ENCODE results near the gene SH2B3.

Gene SH2B3

DNA sequence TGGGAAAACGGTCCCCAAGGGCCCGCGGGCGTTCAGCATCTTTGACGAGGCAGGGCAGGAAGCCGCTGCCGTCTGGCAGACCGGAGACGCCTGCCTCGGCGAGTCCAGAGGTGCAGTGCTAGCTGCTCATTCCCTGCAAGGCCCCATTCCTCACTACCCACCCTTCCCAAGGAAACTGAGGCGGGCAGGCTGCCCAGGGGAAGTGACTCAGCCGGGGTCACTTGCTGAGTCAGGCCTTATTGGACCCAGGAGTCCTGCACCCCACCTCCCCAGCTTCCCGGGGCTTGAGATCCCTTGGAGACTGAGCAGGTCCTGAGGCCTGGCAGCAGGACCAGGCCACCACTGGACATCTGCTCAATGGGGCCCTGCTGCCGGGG lies 3.7 kb downstream of the SH2B3 start:
- no peak for DNase-seq (ENCODE audit: low read depth)

- no peak for DNase-seq (ENCODE audit: low read depth)
Measured at GRCh38 chr12:111409780-111410430, 4.2 kb downstream of the SH2B3 start.

- no peak for DNase-seq (ENCODE audit: low read depth)
Measured at GRCh38 chr12:111410431-111411184, 4.9 kb downstream of the SH2B3 start.

DNA sequence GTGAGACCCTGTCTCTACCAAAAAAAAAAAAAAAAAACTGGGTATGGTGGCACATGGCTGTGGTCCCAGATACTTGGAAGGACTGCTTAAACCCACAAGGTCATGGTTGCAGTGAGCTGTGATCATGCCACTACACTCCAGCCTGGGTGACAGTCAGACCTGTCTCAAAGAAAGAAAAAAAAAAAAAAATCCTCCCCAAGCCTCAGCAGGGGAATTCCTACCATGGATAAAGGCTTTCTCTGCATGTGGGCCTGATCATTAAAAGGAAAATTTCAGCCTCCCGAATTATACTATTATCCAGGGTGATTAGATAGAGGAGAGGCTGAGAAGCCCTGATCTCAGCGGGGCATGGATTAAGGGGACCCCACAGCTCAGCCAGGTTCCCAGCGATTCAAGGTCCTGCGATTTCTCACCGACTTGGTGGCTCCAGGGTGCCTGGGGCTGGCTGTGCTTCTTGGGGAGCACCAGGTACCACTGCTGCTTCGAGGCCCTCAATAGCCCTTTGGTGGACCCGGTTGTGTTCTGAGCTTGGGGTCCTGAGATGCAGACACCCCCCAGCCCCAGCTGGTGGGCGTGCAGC lies 5.6 kb downstream of the SH2B3 start:
- DNase-seq (ENCODE audit: low read depth): no peak

DNA sequence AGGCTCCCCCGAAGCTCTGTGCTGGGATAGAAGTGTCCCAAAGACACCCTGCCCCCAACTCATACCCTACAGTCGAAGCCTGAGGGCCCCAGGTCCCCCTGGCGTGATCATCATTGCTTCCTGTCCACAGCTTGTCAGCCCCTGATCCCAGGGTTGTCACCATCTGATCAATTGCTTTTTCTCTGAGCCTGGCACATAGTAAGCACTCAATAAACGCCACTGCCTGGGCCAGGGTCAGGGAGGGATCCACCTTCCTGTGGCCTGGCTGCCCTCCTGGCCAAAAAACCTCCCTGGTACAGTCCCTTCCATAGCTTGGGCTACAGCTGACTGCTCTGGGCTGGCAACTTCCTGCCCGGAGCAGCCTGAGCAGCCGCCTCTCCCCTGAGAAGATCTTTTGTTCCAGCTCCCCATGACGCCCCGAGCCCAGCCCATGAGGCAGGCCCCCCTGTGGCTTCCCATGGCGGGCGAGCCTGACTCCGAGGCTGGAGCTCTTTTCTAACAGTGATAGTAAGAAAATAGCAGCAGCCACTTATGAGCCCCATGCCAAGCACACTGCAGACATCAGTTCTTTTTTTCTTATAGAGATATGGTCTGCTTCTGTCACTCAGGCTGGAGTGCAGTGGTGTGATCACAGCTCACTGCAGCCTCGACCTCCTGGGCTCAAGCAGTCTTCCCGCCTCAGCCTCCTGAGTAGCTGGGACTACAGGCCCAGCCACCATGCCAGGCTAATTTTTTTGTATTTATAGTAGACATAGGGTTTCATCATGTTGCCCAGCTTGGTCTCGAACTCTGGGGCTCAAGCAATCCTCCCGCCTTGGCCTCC lies 6.5 kb downstream of the SH2B3 start:
- DNase-seq (ENCODE audit: low read depth): no peak

DNA sequence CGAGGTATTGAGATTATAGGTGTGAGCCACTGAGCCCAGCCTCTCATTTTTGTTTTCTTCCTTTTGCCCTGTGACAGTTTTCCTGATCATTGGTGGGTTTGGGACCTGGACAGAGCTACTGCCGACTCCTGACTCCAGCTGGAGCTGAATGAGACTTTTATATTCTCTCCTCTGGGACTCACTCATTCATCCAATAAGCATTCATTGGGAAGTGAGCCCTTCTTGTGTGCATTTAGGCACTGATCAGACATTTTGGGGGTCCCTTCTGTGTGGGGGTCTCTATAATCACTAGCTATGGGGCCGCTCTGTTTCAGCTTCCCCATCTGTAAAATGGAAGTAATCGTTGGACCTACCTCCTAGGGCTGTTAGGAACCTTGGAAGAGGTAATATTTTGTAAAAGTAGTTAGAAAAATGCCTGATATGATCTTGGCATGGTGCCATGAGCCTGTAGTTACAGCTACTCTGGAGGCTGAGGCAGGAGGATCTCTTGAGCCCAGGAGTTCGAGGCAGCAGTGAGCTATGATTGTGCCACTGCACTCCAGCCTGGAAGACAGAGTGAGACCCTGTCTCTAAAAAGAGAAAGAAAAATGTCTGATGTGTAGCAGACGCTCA lies 7.2 kb downstream of the SH2B3 start:
- DNase-seq (ENCODE audit: low read depth): no peak

DNA sequence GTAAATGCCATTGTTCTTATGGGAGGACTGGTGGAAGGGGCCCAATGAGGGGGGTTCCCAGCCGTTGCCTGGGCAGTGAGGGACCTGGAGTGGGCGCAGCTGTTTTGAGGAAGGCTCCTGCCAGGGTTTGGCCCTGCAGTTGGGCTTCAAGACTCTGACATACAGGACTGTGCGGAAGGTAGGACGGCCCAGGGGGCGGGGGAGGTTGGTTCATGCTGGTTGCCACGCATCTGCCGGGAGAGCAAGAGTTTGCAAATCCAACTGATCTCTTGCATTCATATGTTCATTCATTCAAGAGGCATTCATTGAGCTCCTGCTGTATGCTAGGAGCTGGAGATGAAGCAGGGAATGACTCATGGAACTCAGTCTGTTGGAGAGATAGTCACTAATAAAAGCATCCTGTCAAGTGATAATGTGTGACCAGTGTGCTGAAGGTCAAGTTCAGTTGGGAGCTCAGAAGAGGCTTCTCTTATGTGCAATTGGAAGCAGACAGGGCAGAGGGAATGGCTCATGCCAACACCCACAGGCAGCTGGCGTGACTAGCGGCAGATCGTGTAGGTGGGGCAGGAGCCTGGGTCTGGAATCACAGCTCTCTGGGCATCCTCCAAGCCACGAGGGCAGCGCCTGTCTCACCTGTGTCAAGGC lies 7.8 kb downstream of the SH2B3 start:
- DNase-seq (ENCODE audit: low read depth): no peak

- no peak for DNase-seq (ENCODE audit: low read depth)
Measured at GRCh38 chr12:111414711-111415252, 9.1 kb downstream of the SH2B3 start.

- no peak for DNase-seq (ENCODE audit: low read depth)
Measured at GRCh38 chr12:111417290-111417689, 11.6 kb downstream of the SH2B3 start.

DNA sequence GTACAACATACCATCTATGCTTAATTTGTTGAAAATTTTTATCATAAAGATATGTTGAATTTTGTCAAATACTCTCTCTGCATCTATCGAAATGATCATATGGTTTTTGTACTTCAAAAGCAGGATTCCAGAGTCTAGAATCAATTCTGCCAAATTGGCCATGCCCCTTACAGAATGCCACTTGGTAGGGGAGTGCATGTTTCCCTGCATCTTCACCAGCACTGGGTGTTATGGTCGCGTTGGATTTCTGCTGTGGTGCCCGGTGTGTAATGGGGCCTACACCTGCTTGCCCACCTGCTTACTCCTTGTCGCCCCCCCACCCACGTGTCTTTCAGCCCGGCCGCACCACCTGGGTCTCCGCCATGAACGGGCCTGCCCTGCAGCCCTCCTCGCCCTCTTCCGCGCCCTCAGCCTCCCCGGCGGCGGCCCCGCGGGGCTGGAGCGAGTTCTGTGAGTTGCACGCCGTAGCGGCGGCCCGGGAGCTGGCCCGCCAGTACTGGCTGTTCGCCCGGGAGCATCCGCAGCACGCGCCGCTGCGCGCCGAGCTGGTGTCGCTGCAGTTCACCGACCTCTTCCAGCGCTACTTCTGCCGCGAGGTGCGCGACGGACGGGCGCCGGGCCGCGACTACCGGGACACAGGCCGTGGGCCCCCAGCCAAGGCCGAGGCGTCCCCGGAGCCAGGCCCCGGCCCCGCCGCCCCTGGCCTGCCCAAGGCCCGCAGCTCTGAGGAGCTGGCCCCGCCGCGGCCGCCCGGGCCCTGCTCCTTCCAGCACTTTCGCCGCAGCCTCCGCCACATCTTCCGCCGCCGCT lies 12.3 kb downstream of the SH2B3 start:
- DNase-seq (ENCODE audit: low read depth): no peak

GRCh38 chr12:111418594-111418880 lies 12.8 kb downstream of the SH2B3 start:
- no peak for DNase-seq (ENCODE audit: low read depth)

DNA sequence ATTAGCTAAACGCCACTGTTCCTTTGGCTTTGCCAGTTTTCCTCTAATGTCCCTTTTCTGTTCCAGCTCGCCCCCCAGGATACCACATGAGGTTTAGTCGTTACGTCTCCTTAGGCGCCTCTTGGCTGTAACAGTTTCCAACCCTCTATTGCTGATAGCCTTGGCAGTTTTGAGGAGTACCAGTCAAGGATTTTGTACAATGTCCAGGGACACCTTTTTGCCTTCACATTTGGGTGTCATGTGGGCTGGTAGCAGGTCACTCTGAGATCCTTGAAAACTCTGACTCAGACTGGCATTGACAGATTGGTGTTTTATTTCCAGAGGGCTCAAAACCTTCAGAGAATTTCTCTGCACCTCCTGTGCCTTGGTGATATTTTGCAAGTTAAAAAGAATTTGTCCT lies 14.1 kb downstream of the SH2B3 start:
- DNase-seq (ENCODE audit: low read depth): no peak

- DNase-seq (ENCODE audit: low read depth): no peak
Measured at GRCh38 chr12:111420494-111420893, 14.8 kb downstream of the SH2B3 start.

GRCh38 chr12:111424189-111424792 lies 18.6 kb downstream of the SH2B3 start:
- no peak for DNase-seq (ENCODE audit: low read depth)

- DNase-seq (ENCODE audit: low read depth): no peak
Measured at GRCh38 chr12:111424793-111425251, 19.1 kb downstream of the SH2B3 start.

DNA sequence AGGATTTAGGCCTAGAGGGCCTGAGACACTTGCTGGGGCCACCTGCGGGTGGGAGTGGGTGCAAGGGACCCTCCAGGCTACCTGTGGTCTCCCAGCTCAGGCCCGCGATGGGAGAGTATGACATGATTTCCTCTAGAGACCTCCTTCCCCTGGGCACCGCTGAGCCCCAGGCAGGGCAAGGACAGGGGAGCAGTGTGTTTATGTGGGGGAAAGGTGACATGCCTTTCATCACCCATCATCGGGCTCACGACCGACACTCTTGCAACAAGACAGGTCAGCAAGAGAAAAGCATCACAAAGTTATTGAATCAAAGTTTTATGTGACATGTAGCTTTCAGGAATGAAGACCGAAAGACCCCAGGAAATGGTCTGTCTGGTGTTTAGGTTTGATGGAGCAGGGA lies 19.9 kb downstream of the SH2B3 start:
- no peak for DNase-seq (ENCODE audit: low read depth)

- DNase-seq (ENCODE audit: low read depth): no peak
Measured at GRCh38 chr12:111426344-111427185, 20.8 kb downstream of the SH2B3 start.

- DNase-seq (ENCODE audit: low read depth): no peak
Measured at GRCh38 chr12:111427417-111428074, 21.8 kb downstream of the SH2B3 start.

All from non-pigmented ciliary epithelial cell (primary cell).